ENCODE measurements around the gene PRKCQ.

Gene PRKCQ

GRCh38 chr10:6408799-6409198, 171.3 kb downstream of the PRKCQ start:
- peaks cover 22% of the 10 kb centered on the region for H3K27me3 Mint-ChIP-seq
- ATAC-seq (ENCODE audit: low read depth) (no peak), DNase-seq (ENCODE audit: low spot score in 2 of 2) (no peak)
- no peaks in the 10 kb centered on the region for H3K9me3 Mint-ChIP-seq
- H3K27ac Mint-ChIP-seq, result no peak overlapping the region
- no peak overlapping the region for H3K4me3 Mint-ChIP-seq
- peaks cover 11% of the 10 kb centered on the region for H3K4me1 Mint-ChIP-seq
- no peaks in the 10 kb centered on the region for H3K36me3 Mint-ChIP-seq

DNA sequence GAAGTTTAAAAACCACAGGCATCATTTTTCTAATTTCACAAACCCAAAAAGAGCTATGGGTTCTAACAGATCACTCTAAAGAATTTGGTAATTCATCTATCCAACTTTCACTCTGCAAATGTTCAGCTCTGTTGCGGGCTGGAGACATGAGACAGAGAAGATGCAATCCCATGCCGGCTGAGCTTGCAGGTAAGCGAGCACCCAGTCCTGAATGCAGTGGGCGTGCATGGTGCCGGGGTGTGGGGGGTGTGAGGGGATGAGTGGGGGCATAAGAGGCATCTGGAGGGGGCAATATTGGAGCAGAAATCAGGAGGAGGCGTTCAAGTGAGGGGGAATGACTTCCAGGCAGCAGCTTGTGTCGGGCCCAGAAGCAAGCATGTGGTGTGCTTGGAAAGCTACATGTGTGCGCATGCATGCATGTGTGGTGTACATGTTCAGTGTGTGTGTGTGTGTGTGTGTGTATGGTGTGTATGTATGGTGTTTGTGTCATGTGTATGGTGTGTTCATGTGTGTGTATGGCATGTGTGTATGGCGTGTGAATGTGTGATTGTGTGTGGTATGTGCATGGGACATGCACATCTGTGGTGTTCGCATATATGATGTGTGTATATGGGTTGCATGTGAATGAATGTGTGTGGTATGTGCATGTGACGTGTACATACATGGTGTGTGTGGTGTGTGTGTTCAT, 172.9 kb downstream of the PRKCQ start:
- ATAC-seq (ENCODE audit: low read depth) (no peak), DNase-seq (ENCODE audit: low spot score in 2 of 2) (no peak)
- no peaks in the 10 kb centered on the region for H3K9me3 Mint-ChIP-seq
- H3K4me3 Mint-ChIP-seq, result no peak overlapping the region
- no peaks in the 10 kb centered on the region for H3K36me3 Mint-ChIP-seq
- H3K27me3 Mint-ChIP-seq, result peaks cover 20% of the 10 kb centered on the region
- peaks cover 11% of the 10 kb centered on the region for H3K4me1 Mint-ChIP-seq
- no peak overlapping the region for H3K27ac Mint-ChIP-seq

GRCh38 chr10:6406220-6407033, 173.6 kb downstream of the PRKCQ start:
- H3K4me1 Mint-ChIP-seq, result peaks cover 17% of the 10 kb centered on the region

GRCh38 chr10:6405713-6406112, 174.4 kb downstream of the PRKCQ start:
- no peak for DNase-seq (ENCODE audit: low spot score in 2 of 2)
- no peak overlapping the region for H3K4me3 Mint-ChIP-seq
- H3K4me1 Mint-ChIP-seq, result peaks cover 21% of the 10 kb centered on the region
- ATAC-seq (ENCODE audit: low read depth), result no peak
- H3K27me3 Mint-ChIP-seq, result peaks cover 22% of the 10 kb centered on the region
- H3K36me3 Mint-ChIP-seq, result no peaks in the 10 kb centered on the region
- H3K9me3 Mint-ChIP-seq, result no peaks in the 10 kb centered on the region
- H3K27ac Mint-ChIP-seq, result no peak overlapping the region

More at GRCh38 chr10:6406220-6407033, 173.6 kb downstream of the PRKCQ start:
- ATAC-seq (ENCODE audit: low read depth), result no peak
- Mint-ChIP-seq H3K9me3 (no peaks in the 10 kb centered on the region), H3K27ac (no peak overlapping the region), H3K27me3 (peaks cover 22% of the 10 kb centered on the region), H3K36me3 (no peaks in the 10 kb centered on the region), H3K4me3 (no peak overlapping the region)
- DNase-seq (ENCODE audit: low spot score in 2 of 2), result peak in 1 of 2 donors; percentile 19

DNA sequence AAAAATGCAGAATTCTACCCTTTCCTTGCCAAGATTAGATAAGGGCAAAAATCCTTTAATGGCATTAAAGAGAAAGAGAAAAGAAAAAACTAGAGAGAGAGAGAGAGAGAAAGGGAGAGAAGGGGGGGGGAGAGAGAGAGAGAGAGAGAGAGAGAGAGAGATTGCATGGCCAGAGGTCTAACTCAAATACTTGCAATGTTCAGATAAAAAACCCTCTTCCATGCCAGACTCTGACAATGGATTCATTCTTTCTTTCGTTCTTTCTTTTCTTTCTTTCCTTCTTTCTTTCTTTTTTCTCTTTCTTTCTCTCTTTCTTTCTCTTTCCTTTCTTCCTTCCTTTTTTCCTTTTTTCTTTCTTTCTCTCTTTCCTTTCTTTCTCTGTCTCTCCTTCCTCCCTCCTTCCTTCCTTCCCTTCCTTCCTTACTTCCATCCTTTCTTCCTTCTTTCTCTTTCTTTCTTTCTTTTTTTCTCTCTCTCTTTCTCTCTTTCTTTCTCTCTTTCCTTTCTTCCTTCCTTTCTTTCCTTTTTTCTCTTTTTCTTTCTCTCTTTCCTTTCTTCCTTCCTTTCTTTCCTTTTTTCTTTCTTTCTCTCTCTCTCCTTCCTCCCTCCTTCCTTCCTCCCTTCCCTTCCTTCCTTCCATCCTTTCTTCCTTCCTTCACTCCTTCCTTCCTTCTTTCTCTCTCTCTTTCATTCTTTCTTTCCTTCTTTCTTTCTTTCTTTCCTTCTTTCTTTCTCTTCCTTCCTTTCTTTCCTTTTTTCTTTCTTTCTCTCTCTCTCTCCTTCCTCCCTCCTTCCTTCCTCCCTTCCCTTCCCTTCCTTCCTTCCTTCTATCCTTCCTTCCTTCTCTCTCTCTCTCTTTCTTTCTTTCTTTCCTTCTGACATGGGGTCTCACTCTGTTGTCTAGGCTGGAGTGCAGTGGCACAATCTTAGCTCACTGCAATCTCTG, 175.7 kb downstream of the PRKCQ start:
- ATAC-seq (ENCODE audit: low read depth) (no peak), DNase-seq (ENCODE audit: low spot score in 2 of 2) (no peak)
- Mint-ChIP-seq H3K4me1 (peaks cover 23% of the 10 kb centered on the region), H3K36me3 (no peaks in the 10 kb centered on the region), H3K27ac (no peak overlapping the region), H3K4me3 (no peak overlapping the region), H3K27me3 (peaks cover 22% of the 10 kb centered on the region), H3K9me3 (no peaks in the 10 kb centered on the region)

- no peak overlapping the region for H3K27ac Mint-ChIP-seq
- no peaks in the 10 kb centered on the region for H3K36me3 Mint-ChIP-seq
- H3K4me1 Mint-ChIP-seq, result peaks cover 24% of the 10 kb centered on the region
- H3K4me3 Mint-ChIP-seq, result no peak overlapping the region
- H3K27me3 Mint-ChIP-seq, result peaks cover 16% of the 10 kb centered on the region
- DNase-seq (ENCODE audit: low spot score in 2 of 2), result no peak
- H3K9me3 Mint-ChIP-seq, result no peaks in the 10 kb centered on the region
- ATAC-seq (ENCODE audit: low read depth), result no peak
Measured at GRCh38 chr10:6402960-6403359, 177.1 kb downstream of the PRKCQ start.

DNA sequence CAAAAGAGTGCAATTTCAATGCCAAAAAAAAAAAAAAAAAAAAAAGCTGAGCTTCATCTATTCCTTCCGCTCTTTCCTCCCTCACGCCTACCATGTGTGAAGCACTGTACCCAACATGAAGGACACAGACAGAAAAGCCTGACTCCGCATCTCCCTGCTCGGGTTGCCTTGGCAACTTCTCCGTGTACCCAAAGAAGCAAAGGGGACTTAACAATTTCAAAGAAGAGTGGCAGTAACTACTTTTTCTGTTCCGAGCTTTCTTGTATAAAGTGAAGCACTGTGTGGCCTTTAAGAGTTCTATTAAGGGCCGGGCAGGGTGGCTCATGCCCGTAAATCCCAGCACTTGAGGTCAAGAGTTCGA, 177.7 kb downstream of the PRKCQ start:
- H3K27ac Mint-ChIP-seq, result no peak overlapping the region
- no peak overlapping the region for H3K4me3 Mint-ChIP-seq
- ATAC-seq (ENCODE audit: low read depth), result no peak
- H3K27me3 Mint-ChIP-seq, result peaks cover 13% of the 10 kb centered on the region
- no peak for DNase-seq (ENCODE audit: low spot score in 2 of 2)
- H3K9me3 Mint-ChIP-seq, result no peaks in the 10 kb centered on the region
- H3K4me1 Mint-ChIP-seq, result peaks cover 23% of the 10 kb centered on the region
- H3K36me3 Mint-ChIP-seq, result no peaks in the 10 kb centered on the region

DNA sequence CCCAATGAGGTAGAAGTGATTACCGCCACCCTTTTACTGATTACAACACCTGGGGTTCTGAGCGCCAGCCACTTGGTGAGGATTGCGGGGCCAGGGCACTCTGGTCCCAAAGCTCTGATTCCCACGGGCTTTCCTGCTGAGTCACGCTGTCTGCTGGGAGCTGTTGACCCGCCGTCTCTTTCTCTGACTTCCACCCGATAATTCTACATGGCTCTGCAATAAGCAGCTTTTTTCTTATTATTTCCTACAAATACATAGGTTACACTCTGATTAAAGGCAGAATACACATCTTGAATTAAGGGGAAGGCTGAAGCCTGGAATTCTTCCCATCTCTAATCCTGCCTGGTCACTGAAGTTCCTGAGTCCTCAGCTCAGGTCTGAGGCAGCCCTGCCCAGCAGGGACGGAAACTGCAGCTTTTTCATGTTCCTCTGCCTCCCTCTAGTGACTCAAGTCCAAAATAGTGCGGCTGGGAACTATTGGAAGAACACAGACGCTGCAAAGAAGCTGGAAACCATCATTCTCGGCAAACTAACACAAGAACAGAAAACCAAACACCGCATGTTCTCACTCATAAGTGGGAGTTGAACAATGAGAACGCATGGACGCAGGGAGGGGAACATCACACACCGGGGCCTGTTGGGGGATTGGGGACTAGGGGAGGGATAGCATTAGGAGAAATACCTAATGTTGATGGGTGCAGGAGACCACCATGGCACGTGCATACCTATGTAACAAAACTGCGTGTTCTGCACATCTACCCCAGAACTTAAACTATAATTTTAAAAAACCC, 178.3 kb downstream of the PRKCQ start:
- no peaks in the 10 kb centered on the region for H3K9me3 Mint-ChIP-seq
- no peaks in the 10 kb centered on the region for H3K36me3 Mint-ChIP-seq
- peaks cover 10% of the 10 kb centered on the region for H3K27me3 Mint-ChIP-seq
- peak overlapping the region; percentile 71 for H3K4me3 Mint-ChIP-seq
- H3K27ac Mint-ChIP-seq, result no peak overlapping the region
- DNase-seq (ENCODE audit: low spot score in 2 of 2), result peak; percentile 57 to 66
- H3K4me1 Mint-ChIP-seq, result peaks cover 20% of the 10 kb centered on the region
- ATAC-seq (ENCODE audit: low read depth), result peak; percentile 92

DNA sequence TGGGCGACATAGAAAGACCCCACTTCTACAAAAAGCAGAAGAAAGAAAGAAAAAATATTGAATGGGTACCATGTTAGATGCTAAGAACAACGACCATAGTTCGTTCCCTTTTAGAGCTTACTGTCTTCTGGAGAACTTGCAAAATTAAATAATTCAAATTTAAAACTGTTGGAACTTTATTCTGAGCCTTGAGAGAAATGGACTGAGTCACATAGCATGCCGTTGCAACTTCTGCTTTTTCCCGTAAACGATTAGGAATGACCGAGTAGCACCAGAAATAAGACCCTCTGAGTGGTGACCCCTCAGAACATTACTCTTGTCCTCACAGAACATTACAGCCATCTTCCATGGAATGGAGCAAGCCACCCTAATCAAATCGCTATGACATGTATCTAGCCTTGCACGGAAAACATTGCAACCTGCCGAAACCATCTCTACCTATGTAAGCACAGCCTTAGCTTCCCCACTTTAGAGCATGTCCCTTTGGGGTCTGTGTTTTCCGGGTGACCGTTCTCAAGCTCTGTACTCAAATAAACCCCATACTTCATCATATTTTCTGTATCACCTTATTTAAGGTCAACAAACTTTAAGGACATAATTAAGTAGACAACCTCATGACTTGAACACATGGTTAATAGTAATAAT, 179.1 kb downstream of the PRKCQ start:
- H3K4me1 Mint-ChIP-seq, result peaks cover 20% of the 10 kb centered on the region
- ATAC-seq (ENCODE audit: low read depth), result no peak
- no peak overlapping the region for H3K27ac Mint-ChIP-seq
- H3K4me3 Mint-ChIP-seq, result peak overlapping the region; percentile 35
- no peaks in the 10 kb centered on the region for H3K9me3 Mint-ChIP-seq
- H3K27me3 Mint-ChIP-seq, result peaks cover 10% of the 10 kb centered on the region
- H3K36me3 Mint-ChIP-seq, result no peaks in the 10 kb centered on the region
- DNase-seq (ENCODE audit: low spot score in 2 of 2), result no peak

GRCh38 chr10:6400331-6400730, 179.7 kb downstream of the PRKCQ start:
- DNase-seq (ENCODE audit: low spot score in 2 of 2), result no peak
- Mint-ChIP-seq H3K27me3 (peaks cover 10% of the 10 kb centered on the region), H3K4me3 (no peak overlapping the region), H3K9me3 (no peaks in the 10 kb centered on the region), H3K27ac (no peak overlapping the region), H3K36me3 (no peaks in the 10 kb centered on the region), H3K4me1 (peaks cover 20% of the 10 kb centered on the region)
- ATAC-seq (ENCODE audit: low read depth), result no peak

DNA sequence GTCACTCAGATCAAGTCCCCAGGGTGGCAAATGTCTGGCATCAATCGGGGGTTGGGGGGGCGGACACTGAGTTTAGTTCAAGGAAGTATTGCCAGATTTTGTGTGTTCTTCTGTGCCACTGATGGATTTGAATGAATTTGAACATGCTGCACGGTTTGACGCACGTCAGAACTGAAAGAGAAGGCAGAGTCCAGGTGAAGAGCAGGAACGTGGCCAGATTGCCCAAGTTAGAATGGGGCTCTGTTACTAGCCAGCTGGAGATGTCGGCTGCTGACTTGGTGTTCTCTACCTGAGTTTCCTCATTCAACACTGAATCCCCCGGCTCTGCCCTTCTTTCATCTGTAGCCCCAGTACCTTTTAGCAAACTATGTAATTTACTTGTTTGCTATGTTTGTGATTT, 180.2 kb downstream of the PRKCQ start:
- Mint-ChIP-seq H3K9me3 (no peaks in the 10 kb centered on the region), H3K4me1 (peaks cover 20% of the 10 kb centered on the region), H3K27ac (peak overlapping the region; percentile 32), H3K36me3 (no peaks in the 10 kb centered on the region), H3K4me3 (no peak overlapping the region), H3K27me3 (peaks cover 8% of the 10 kb centered on the region)
- no peak for ATAC-seq (ENCODE audit: low read depth)
- DNase-seq (ENCODE audit: low spot score in 2 of 2), result no peak

GRCh38 chr10:6399231-6399741, 180.8 kb downstream of the PRKCQ start:
- Mint-ChIP-seq H3K27me3 (peaks cover 3% of the 10 kb centered on the region), H3K36me3 (no peaks in the 10 kb centered on the region), H3K9me3 (no peaks in the 10 kb centered on the region), H3K4me3 (no peak overlapping the region), H3K27ac (peak overlapping the region; percentile 32), H3K4me1 (peaks cover 20% of the 10 kb centered on the region)
- ATAC-seq (ENCODE audit: low read depth) (no peak), DNase-seq (ENCODE audit: low spot score in 2 of 2) (no peak)

- Mint-ChIP-seq H3K4me3 (no peak overlapping the region), H3K36me3 (no peaks in the 10 kb centered on the region), H3K4me1 (peaks cover 20% of the 10 kb centered on the region), H3K27me3 (peaks cover 3% of the 10 kb centered on the region), H3K27ac (no peak overlapping the region), H3K9me3 (no peaks in the 10 kb centered on the region)
- no peak for DNase-seq (ENCODE audit: low spot score in 2 of 2)
- no peak for ATAC-seq (ENCODE audit: low read depth)
Measured at GRCh38 chr10:6398399-6398798, 181.7 kb downstream of the PRKCQ start.

Measured in memory B cell (primary cell).